Esophagus muscularis mucosa (tissue), 4 donors: Measurements from ENCODE around the gene SUPT6H.

Experiments used
- CTCF ChIP-seq, 3 experiments: fragments of 200-600 bp in 2 of 3; fragments of 450-650 bp in 1 of 3; sonication (generic) in 2 of 3; IDR thresholded peaks; one replicate each; pipeline ENCODE4 v1.5.1; 2017 to 2019; ENCODE audit warnings: antibody characterized with exemption in 3 of 3, mild to moderate bottlenecking in 2 of 3, moderate library complexity in 1 of 3
- EP300 ChIP-seq: sonication (generic); formaldehyde crosslinking; IDR thresholded peaks from one replicate; pipeline ENCODE4 v1.6.1; 2017; ENCODE audit warnings: antibody characterized with exemption
- POLR2A ChIP-seq: fragments of 450-650 bp; IDR thresholded peaks from one replicate; pipeline ENCODE4 v1.6.1; 2017; ENCODE audit warnings: antibody characterized with exemption, moderate library complexity, mild to moderate bottlenecking, low read depth
- POLR2AphosphoS5 ChIP-seq, 2 donors: sonication (generic); formaldehyde crosslinking; IDR thresholded peaks; one replicate each; pipeline ENCODE4 v1.6.1; 2017; ENCODE audit warnings: antibody characterized with exemption in 2 of 2

GRCh38 chr17:28719021-28719433, 57.0 kb downstream of the SUPT6H start:
- no peak for TF ChIP-seq EP300
- TF ChIP-seq POLR2AphosphoS5 (IDR thresholded peaks at IDR 0.05), result no peak
- no peak for TF ChIP-seq POLR2A
- TF ChIP-seq CTCF (IDR thresholded peaks at IDR 0.05), result no peak
